Measurements from ENCODE around the gene STMN1. TPM values are rescaled to one million over a fixed set of nuclear protein-coding genes. Genes with fewer than 3 reads are reported as not detected.

Gene STMN1
- total and polyA plus RNA-seq, 2 of the 8 experiments (the other 6 are each of a cell fraction or from before 2014, with no cell fraction given) = 116 to 564 TPM

DNA sequence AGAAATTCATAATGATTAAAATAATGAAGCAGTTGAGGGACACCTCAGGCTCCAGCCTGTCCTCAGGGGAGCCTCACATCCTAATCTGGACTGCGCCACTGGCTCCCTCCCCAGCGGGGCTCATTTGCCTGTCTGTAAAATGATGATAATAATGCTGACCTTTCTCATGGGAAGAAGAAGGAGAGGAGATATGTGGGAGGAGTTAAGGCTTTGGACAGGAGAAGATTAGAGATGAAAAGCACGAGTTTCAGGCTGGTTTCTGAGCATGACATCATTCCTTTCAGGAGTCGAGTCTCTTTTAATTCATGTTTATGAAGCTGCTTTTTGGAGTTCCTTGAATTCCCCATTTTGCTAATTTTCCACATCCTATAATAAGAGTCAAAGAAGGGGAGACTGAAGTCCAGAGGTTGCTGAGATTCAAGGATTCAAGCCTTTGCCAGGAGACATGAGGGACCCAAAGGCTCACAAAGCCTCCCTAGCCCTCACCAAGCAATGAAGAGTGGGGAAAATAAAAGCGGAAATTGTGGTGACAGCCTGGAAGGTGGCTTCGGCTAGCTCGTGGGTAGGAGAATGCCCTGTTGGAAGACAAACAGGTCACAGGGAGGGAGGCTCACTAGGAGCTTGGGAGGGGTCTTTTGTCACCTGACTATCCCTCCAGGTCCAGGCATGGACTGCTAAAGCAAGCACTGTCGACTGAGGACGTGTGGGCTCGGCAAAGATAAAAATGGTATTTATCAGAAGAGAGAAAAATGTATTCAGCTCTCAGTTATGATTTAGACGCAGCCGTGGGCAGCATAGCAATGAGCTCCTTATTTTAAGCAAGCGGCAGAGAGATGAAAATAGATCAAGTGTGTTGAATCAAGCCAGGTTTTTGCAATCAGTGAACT lies 27.5 kb upstream of the STMN1 start:
- no peaks in the 10 kb centered on the region for H3K23me2 ChIP-seq (ENCODE audit: low read depth, low read length)
- WGBS, 2 experiments (ENCODE audit: extremely low coverage in 1 of 2, insufficient coverage in 1 of 2, insufficient read length in 1 of 2, insufficient replicate concordance in 2 of 2, low coverage in 1 of 2, low lambda C conversion rate in 2 of 2, missing lambda C conversion rate in 1 of 2) = 81% methylated on average over 13 of the region's 13 CpGs; no CpG with 5 or more reads in 1 of the 2 experiments
- no peak overlapping the region for H2BK12ac ChIP-seq (ENCODE audit: low read depth, low read length)
- H2BK20ac ChIP-seq (ENCODE audit: low read length) = no peak overlapping the region
- no peak overlapping the region for H4K91ac ChIP-seq (replicated peaks; ENCODE audit: insufficient read length, low read length)
- FAIRE-seq = no peak
- no peak overlapping the region; a peak in 1 of 7 replicates for H3K9ac ChIP-seq (replicated peaks in 1 of 4; ENCODE audit: extremely low read depth in 1 of 4, low read depth in 3 of 4, low read length in 3 of 4)
- no peak overlapping the region for H3K56ac ChIP-seq (replicated peaks; ENCODE audit: insufficient read length, low read depth, low read length)
- no peak overlapping the region for H4K8ac ChIP-seq (ENCODE audit: extremely low read depth, insufficient read depth, low read length)
- no peaks in the 10 kb centered on the region for H3K79me1 ChIP-seq (ENCODE audit: low read depth, low read length)
- no peaks in the 10 kb centered on the region for H3K36me3 ChIP-seq (ENCODE audit: control insufficient read depth in 2 of 4, insufficient read depth in 4 of 4, low read length in 3 of 4)
- H2AK5ac ChIP-seq (ENCODE audit: low read depth, low read length) = no peak overlapping the region
- no peak overlapping the region for H3K4me2 ChIP-seq (ENCODE audit: insufficient read depth in 1 of 2, low read depth in 2 of 2, low read length in 2 of 2)
- H3K4me3 ChIP-seq (ENCODE audit: extremely low read depth in 1 of 4, insufficient read depth in 2 of 4, low read depth in 3 of 4, low read length in 4 of 4) = no peak overlapping the region
- H4K20me1 ChIP-seq (replicated peaks in 1 of 2; ENCODE audit: control insufficient read depth in 1 of 2, insufficient read depth in 2 of 2, low read length in 2 of 2) = no peaks in the 10 kb centered on the region
- no peak overlapping the region for H3K23ac ChIP-seq (ENCODE audit: insufficient read length)
- H2AFZ ChIP-seq (ENCODE audit: low read length) = peak overlapping the region; percentile 48
- CTCF ChIA-PET (ENCODE audit: partially characterized antibody) = interaction anchor here (0.6 to 2.3 kb wide), 7 partner anchors 9 to 65 kb away, joined by 3 to 12 read pairs (median 4); no protein-coding TSS in a partner anchor
- H3K9me3 ChIP-seq (ENCODE audit: insufficient read depth in 2 of 2, low read depth in 1 of 2, low read length in 1 of 2) = no peaks in the 10 kb centered on the region
- no peak overlapping the region for H2BK120ac ChIP-seq (replicated peaks; ENCODE audit: low read depth, low read length)
- no peak overlapping the region for H3K27ac ChIP-seq (ENCODE audit: low read depth, low read length)
- POLR2A ChIA-PET (ENCODE audit: partially characterized antibody) = interaction anchor here (0.9 to 1.5 kb wide), 6 partner anchors 9 to 41 kb away, joined by 3 to 6 read pairs (median 4); no protein-coding TSS in a partner anchor
- H3K18ac ChIP-seq (ENCODE audit: extremely low read depth, low read length) = no peak overlapping the region
- no peaks in the 10 kb centered on the region for H3K27me3 ChIP-seq (replicated peaks in 1 of 4; ENCODE audit: control insufficient read depth in 3 of 4, extremely low read depth in 1 of 4, insufficient read depth in 3 of 4, low read length in 3 of 4)
- no peak overlapping the region for H2BK5ac ChIP-seq (ENCODE audit: low read depth, low read length)
- H4K5ac ChIP-seq (ENCODE audit: insufficient read length, low read depth, low read length) = no peak overlapping the region
- H3K14ac ChIP-seq (ENCODE audit: insufficient read length) = no peak overlapping the region
- no peak overlapping the region for H3K4ac ChIP-seq (replicated peaks; ENCODE audit: insufficient read length, low read depth, low read length)
- no peaks in the 10 kb centered on the region for H3K79me2 ChIP-seq (ENCODE audit: control insufficient read depth in 1 of 2, insufficient read depth in 2 of 2, low read length in 2 of 2)
- no peak for DNase-seq (ENCODE audit: low read depth in 1 of 2, low spot score in 2 of 2)
- no peak overlapping the region for H2BK15ac ChIP-seq (ENCODE audit: low read length)
- TF ChIP-seq FOSL1 (IDR thresholded peaks at IDR 0.05; ENCODE audit: insufficient read depth, low read depth, low read length) (no peak), JUND (IDR thresholded peaks at IDR 0.05; ENCODE audit: low read length) (no peak), POU5F1 (IDR thresholded peaks at IDR 0.05; ENCODE audit: low read depth, low read length) (no peak), CBX5 (IDR thresholded peaks at IDR 0.05; ENCODE audit: low read depth, low read length) (no peak), PHF8 (conservative IDR thresholded peaks at IDR 0.05; ENCODE audit: low read depth, low read length) (no peak), GABPA (IDR thresholded peaks at IDR 0.05; ENCODE audit: borderline replicate concordance, insufficient read depth, low read length) (no peak), ASH2L (IDR thresholded peaks at IDR 0.05; ENCODE audit: low read length) (no peak), RAD21 (IDR thresholded peaks at IDR 0.05 in 1 of 2, conservative IDR thresholded peaks at IDR 0.05 in 1 of 2; ENCODE audit: low read depth in 2 of 2, low read length in 2 of 2) (no peak), CTCF (IDR thresholded peaks at IDR 0.05; ENCODE audit: control extremely low read depth in 1 of 3, insufficient read depth in 1 of 3, low read depth in 1 of 3, low read length in 3 of 3) (no peak)
- no peaks in the 10 kb centered on the region; a peak in 1 of 7 replicates for H3K4me1 ChIP-seq (replicated peaks in 1 of 4; ENCODE audit: control insufficient read depth in 3 of 4, insufficient read depth in 4 of 4, low read length in 3 of 4)

All from H1 (cell line).